HG03520 (cell line): ENCODE results near the gene NTRK2.
A peak's percentile ranks its signal among the peaks of the same experiment; 100 is the strongest.

Experiments
- ATAC-seq: cut with Tn5 transposase; IDR thresholded peaks from one replicate; pipeline ENCODE4 v1.9.1; 2021; ENCODE audit warnings: mild to moderate bottlenecking, moderate library complexity; ENCODE audit not compliant: unreplicated experiment

The NTRK2 gene

DNA sequence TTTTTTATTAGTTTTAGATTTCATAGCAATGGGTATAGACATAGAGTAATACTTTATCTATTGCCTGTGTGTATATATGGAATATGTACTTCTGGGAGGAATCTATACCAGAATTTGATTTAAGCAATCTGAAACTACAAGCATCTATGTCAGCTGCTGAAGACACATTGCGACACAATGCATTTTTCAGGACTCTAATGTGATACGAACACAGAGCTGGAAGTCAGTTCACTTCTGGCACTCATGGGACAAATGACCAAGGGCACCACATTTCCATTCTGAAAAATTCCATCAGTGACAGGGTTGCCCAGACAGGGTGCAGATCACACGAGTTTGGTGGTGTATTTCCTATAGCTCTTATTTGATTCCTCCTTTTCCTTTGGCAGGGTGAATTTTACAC is 259.5 kb downstream of the NTRK2 start:
- no peak for ATAC-seq

DNA sequence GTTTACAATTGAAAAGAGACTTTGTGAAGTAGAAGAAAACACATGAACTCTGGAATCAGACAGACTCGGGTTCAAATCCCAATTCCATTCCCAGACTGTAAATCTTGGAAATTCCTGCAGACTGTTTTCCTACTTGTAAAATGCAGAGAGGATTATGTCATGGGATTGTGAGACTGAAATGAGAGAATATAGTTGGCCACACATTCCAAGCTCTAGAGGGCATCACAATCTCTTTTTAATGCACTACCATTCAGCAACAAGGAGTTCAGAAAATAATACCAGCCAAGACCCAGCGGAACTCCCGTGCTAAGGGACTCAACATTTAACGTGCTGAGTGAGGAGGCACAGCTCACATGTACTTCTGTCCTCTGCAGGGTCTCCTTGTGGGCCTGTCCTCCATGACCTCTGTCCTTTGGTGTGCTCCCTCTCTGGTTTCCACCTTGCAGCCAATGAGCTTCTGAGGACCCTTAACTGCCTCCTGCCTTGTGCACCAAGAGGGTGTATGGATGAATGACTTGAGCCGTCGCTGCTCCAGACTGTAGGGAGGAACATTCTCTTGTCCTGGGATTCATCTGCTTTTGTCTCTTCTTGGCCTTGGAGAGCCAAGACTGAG is 263.5 kb downstream of the NTRK2 start:
- ATAC-seq: no peak

DNA sequence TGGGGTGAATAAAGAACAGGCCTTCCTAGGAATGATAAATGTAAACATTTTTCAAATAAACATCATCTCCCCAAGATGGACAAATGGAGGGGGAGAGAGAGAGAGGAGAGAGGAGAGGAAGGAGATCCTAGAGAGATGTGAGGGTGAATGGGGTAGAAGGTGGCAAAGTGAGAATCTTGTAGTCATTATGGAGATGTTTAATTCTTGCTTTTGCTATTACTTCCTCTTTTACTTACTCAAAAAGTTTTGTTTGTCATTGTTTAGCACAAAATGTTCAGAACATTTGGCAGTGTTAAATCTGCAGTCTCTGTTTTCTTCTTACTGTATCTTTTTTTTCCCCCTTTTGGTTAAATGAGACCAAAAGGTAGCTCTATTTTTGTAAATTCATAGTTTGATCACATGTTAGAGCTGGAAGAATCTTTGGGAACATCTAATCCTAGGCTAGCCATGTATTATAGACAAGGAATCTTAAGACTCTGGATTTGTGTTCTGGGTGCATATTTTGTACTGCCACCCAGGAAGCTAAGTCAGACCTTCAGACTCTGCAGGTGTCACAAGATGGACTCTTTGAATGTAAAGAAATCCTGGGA is 266.1 kb downstream of the NTRK2 start:
- no peak for ATAC-seq

DNA sequence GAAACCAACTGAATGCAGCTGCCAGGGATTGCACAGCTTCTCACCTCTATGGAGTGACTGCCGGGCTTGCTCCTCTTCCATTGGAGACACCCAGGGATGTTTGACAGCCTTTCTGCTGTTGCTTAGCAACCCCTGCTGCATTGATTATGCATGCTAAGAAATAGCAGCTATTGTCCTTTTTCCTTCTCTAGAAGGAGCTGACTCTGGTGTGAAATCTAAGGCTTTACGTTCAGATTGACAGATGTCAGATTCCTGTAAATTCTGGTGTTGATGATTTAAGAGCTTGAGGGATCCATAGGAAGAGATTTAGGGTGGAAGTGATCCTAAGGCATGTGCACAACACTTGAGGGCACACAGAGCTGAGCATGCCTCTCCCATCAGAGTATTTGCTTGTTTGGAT is 267.7 kb downstream of the NTRK2 start:
- no peak for ATAC-seq

DNA sequence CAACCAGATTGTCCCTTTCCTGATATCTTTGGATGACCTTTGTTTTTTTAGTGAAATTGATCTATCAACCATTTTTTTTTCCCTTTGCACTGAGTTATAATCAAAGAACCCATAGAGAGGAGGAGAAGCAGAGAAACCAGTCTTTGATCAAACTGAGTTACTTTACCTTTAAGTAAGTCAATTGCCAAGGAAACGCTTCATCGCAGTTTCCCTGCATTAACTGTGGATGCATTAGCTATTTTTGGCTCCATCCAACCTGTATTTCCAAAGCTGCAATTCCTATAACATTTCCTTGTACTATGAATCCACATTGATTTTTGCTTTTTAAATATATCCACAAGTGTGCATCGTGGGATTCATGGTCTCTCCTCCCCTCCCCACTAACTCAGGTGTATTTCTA is 268.1 kb downstream of the NTRK2 start:
- ATAC-seq: no peak

DNA sequence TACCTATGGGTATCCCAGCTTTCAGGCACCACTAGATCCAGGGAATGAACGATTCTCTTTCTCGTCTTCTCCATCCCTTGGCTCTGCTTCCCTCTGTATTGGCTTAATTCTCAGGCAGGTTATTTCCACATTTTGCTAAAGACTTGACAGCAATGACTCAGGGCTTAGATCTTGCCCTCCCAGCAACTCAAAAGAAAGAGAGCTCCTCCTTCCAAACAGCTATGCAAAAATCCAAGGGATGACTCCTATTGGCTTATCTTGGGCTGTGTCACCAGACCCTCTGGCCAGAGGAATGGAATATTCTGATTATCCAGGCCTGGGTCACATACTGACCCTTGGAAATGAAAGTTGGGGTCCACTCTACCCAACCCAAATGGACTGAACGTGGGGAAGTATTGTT is 270.2 kb downstream of the NTRK2 start:
- ATAC-seq: no peak

- no peak for ATAC-seq
These were observed 270.8 kb downstream of the NTRK2 start for GRCh38 chr9:84940294-84940693.

DNA sequence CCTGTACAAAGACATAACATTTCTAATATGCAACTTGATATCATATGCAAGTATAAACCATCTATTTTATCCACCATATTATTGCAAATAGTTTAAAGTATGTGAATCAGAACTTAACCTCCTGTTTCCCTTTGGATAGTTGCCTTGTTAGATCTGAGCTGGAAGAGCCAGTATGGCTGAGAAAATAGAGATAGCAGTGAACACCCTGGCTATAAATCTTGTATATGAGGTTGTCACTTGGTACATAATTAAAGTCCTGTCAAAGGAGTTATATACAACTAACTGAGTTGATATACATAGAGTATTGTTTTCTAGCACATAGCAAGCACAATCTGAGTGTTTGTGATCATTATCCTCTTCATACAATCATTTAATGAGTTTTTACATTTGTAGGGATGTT is 272.3 kb downstream of the NTRK2 start:
- ATAC-seq: no peak

- no peak for ATAC-seq
These were observed 274.0 kb downstream of the NTRK2 start for GRCh38 chr9:84943482-84944050.

DNA sequence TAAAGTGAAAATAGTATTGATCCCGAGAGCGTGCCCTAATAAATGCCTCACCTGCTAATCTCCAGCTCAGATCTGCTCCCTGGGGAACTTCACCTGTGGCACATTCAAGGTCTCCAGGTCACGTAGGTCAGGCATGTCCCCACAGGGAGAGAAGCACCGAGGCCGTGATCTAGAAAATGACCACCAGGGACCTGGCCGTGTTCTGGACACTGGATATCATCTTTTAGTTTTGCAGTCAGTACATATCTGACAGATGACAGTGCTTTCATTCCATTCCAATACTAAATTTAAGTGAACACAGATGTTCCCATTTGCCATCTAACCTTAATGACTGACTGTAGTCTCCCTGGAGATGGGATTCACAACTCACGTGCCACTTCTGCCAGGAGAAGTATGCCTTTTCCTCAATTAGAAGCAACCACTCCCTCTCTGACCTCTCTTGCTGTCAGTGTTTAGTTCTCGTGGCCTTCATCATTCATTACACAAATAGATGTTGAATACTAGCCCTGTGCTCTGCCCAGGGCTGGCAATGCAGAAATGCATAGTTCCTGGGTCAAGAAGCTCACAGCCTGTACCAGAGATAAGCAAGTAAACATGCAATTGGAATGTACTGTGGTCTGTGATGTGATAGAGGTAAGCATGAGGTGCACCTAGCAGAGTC is 276.5 kb downstream of the NTRK2 start:
- no peak for ATAC-seq

DNA sequence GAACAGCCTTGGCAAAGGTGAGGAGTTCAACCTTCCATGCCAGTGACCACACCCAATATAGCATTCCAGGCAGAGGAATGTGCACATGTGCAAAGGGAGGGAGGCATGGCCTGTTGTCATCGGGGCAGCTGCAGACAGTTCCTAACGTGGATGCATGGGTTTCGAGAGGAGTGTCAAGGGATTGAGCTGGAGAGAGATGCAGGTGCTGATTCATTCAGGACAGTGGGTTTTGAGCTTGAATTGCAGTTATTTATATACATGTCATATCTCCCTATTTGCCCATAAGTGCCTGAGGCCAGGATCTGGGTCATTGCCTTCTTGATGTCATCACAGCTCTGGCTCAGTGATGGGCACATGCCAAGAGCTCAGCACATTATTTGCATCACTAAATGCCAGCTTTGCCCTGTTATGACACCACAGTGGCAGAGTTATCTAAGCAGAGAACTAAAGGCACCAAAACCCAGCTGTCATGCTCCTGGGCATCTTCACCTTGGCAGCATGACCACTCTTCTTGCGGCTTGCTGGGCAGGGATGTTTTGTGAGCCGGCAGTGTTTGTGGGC is 278.0 kb downstream of the NTRK2 start:
- no peak for ATAC-seq

DNA sequence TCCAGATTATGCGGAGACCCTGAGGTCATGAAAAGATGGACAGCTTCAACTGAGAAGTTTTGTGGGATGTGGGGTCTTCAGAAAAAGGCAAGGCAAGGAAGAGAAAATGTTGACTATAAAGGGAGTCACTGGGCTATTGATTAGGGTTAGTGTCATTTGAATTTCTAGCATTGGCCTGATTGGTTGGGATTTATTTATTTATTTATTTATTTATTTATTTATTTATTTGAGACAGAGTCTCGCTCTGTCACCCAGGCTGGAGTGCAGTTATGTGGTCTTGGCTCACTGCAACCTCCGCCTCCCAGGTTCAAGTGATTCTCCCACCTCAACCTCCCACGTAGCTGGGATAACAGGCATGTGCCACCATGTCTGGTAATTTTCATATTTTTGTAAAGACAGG is 279.7 kb downstream of the NTRK2 start:
- no peak for ATAC-seq

DNA sequence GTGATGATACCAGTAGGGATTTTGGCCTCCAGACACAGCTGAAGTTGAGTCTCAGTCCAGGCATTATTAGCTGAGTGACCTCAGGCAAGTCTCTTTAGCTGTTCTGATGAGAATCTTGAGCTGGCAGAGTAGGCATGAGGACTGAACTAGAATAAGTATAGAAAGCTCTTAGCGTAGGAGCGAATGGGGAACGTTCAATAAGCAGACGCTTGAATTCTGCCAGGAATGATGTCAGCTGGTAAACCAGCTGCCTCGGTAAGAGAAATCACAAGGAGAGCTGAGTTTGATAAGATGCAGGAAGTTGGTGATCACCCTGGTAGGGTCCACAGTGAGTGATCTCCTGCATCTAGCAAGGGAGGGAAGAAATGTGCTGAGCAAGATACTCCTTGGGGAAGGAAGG is 280.4 kb downstream of the NTRK2 start:
- no peak for ATAC-seq

DNA sequence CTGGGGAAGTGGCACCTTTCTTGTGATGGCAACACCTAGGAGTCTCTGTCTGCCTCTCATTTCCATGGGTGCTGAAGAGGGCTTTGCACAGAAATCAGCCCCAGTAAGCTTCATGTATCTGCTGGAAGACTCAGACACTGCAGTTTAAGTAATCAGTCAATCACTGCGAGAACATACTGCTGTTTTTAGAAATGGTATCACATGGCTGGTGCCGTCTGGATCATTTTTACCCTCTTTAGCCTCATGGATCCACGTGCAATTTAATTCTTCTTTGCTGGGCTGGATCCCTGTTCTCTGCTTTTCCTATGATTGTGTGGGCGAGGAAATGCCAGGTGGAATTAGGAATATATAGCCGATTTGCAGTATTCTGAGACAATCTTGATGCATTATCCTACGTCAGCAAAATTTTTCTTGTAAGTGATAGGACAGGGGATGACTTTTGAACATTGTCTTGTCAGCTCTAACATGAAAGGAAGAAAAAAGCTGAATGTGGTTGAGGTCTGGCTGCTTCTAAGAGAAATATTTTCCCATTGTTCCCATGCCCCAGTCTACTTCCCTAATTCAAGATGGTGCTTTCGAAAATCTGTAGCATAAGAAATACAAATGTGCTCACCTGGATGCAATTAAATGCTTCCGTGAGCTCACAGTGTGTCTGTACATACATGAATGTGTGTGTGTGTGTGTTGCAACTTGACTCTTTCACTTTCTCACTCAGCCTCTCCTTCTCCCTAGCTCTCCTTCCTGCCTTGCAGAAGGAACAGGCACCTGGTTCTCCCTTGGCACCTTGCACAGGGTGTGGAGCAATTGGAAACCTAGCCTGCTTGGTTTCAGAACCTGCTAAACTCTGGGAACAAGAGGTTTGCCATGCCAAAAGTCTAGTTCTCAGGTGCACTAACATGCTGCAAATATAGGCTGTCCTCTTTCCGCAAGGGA is 281.6 kb downstream of the NTRK2 start:
- no peak for ATAC-seq

- ATAC-seq: no peak
These were observed 283.8 kb downstream of the NTRK2 start for GRCh38 chr9:84953252-84953773.

DNA sequence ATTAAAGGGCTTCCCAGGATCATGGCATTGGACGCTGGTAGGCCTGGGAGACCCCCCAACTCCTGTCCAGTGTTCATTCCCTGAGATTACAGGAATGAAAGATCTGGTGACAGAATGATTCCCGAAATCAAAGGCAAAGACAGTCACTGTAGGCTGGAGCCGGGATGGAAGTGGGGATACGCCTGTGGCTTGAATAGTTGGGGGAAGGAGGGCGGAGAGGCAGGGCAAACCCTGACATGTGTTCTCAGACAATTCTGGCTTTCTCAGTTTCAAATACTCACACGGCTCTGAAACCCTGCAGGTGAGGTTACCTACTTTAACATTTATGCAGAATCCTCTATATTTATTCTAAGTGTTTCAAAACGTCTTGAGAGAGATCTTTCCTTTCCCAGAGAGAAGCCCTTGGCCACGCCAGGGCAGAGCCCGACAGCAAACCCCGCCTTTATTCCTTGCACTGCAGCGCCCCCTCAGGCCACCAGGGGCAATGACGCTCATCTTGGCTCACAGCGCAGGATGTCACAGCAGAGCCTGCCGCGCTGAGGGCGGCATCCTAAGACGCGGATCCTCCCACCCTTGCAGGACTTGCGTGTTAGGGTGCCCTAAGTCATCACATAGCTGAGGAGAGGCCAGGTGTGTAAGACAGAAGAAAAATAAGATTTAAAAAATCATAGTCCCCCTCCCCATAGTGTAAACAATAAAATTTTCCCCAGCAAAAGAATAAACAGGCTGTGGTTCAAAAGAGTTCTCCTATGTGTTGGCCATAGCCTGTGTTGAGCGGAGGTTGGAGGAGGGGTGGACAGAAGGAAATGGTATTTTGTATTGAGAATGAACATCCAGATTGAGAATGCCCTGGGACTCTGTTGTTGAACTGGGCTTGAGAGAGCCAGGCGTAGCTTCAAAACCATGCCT is 284.5 kb downstream of the NTRK2 start:
- peak; percentile 92 for ATAC-seq

GRCh38 chr9:84955155-84955554 is 285.6 kb downstream of the NTRK2 start:
- ATAC-seq: no peak

DNA sequence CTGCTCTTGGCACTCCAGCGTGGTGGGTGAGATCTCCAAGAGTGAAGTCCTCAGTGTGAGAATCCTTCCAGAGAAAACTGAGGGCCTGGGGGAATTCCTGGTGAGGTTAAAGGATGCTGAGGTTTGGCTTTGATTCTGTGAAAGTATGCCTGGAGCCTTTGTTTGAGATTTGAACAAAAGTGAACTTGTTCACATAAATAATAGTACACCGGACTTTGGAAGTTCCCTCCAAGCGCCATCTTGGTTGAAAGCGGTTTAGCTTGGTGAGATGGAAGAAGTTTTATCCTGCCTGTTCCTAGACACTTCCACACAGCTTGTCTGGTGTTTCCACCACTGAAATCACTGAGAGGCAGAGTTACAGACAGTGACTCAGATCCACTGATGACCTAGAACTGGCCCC is 286.4 kb downstream of the NTRK2 start:
- no peak for ATAC-seq

GRCh38 chr9:84959339-84959738 is 289.8 kb downstream of the NTRK2 start:
- ATAC-seq: no peak
